HG02642 (cell line): ENCODE measurements around the gene RNU1-3.
"Not testable (repeated sequence)": the region's sequence is repeated elsewhere in the genome, so short reads cannot be mapped to it uniquely, and the experiment has no call there.

Experiments
- ATAC-seq: cut with Tn5 transposase; IDR thresholded peaks from one replicate; pipeline ENCODE4 v1.9.1; 2021; ENCODE audit warnings: mild to moderate bottlenecking; ENCODE audit not compliant: unreplicated experiment, poor library complexity

The RNU1-3 gene

GRCh38 chr1:16641159-16641975, 25.4 kb downstream of the RNU1-3 start:
- ATAC-seq: not testable (repeated sequence)

DNA sequence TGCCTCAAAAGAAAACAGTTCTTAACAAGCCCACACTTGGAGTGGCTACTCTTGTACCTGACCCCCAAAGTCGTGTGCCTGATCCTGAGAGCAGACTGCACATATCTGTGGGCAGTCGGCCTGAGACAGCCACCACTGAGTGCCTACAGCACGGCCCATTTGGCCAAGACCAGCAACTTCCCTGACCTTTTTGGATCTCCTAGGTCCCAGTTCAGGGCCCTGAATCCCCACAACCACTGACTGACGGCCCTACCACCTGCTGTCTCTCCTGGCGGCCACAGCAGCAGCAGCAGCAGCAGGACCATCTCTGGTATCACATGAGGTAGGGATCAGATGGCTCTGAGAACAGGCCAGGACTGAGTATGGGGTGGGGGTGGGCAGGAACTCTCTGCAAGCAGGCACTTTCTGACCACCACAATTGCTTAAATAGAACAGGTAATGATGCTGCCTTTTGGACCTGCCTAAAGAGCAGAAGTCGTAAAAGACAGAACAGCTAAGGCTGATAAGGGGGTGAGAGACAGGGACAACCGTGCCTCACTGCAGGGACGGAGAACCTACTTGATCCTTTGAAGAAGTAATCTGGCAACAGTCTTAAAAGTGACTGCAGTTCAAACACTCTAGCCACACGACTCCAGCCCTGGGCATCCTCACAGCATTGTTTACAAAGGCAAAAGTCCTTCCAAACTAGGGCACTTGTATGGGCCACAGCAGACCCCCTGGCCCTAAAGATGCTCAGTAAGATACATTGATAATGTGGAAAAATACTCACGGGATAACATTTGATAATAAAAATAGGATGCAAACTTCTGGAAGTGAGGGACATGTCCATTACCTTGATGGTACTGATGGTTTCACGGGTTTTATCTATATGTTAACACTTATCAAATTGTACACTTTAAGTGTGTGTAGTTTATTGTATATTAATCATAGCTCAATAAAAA, 27.4 kb downstream of the RNU1-3 start:
- ATAC-seq: not testable (repeated sequence)

- not testable (repeated sequence) for ATAC-seq
Observed at GRCh38 chr1:16637941-16638778, 28.6 kb downstream of the RNU1-3 start.

- not testable (repeated sequence) for ATAC-seq
Observed at GRCh38 chr1:16636551-16637195, 30.1 kb downstream of the RNU1-3 start.

- not testable (repeated sequence) for ATAC-seq
Observed at GRCh38 chr1:16635959-16636358, 30.8 kb downstream of the RNU1-3 start.

DNA sequence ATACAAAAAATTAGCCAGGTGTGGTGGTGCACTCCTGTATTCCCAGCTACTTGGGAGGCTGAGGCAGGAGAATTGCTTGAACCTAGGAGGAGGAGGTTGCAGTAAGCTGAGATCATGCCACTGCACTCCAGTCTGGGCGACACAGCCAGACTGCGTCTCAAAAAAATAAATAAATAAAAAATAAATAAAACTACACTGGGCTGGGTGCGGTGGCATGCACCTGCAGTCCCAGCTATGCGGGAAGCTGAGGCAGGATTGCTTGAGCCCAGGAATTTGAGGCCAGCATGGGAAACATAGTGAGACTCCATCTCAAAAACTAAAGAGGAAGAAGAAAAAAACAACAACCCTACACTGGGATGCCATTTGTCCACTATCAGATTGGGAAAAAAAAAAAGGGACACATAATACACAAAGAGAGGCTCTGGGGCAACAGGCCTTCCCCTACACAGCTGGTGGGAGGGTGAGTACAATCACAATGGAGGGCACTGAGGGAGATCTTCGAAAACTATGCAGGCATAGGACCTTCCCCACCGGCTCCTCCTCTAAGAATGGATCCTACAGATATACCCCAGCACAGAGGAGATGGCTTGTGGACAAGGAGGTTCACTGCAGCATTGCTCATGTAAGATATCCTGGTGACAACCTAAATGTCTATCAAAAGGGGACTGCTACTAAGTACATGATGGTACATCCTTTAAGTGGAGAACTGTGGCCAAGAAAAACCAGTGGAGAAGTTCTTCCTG, 33.0 kb downstream of the RNU1-3 start:
- not testable (repeated sequence) for ATAC-seq

- not testable (repeated sequence) for ATAC-seq
Observed at GRCh38 chr1:16632044-16632850, 34.5 kb downstream of the RNU1-3 start.

DNA sequence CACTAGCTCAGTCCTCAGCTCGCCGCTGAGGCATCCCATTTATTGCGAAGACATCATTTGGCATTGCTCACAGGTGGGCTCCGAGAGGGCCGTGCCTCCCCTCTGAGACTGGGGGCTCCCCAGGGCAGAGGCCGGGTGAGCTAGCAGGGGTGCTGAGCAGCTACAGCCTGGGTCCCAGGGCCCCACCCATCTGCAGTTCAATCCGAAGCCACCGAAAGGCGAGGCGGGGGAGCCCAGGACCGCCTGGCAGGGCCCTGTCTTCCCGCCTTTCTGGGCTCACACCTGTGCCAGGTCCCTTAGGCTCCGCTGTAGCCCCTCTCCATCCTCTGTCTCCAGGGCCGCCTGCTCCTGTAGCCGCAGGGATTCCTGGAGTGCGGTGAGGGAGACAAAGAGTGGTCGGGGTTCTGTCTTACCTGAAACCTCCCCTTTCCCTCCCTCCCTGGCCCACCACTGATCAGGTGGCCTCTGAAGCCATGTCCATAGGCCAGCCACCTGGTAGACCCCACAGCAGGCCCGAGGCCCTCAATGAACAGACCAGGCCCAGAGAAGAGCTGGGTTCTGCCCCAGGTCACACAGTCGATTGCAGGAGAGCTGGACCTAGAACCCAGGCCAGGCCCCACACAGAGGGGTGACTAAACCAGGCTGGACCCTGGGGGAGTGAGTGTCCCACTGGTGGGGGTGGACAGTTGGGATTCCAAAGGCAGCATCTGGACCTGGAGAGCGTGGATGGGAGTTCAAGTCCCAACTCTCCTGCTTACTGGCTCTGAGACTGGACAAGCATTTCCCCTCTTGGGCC, 35.3 kb downstream of the RNU1-3 start:
- no peak for ATAC-seq

GRCh38 chr1:16630661-16631247, 36.0 kb downstream of the RNU1-3 start:
- ATAC-seq: no peak

GRCh38 chr1:16629916-16630530, 36.7 kb downstream of the RNU1-3 start:
- ATAC-seq: not testable (repeated sequence)

- ATAC-seq: no peak
Observed at GRCh38 chr1:16628361-16629111, 38.2 kb downstream of the RNU1-3 start.

- not testable (repeated sequence) for ATAC-seq
Observed at GRCh38 chr1:16626409-16626983, 40.3 kb downstream of the RNU1-3 start.

DNA sequence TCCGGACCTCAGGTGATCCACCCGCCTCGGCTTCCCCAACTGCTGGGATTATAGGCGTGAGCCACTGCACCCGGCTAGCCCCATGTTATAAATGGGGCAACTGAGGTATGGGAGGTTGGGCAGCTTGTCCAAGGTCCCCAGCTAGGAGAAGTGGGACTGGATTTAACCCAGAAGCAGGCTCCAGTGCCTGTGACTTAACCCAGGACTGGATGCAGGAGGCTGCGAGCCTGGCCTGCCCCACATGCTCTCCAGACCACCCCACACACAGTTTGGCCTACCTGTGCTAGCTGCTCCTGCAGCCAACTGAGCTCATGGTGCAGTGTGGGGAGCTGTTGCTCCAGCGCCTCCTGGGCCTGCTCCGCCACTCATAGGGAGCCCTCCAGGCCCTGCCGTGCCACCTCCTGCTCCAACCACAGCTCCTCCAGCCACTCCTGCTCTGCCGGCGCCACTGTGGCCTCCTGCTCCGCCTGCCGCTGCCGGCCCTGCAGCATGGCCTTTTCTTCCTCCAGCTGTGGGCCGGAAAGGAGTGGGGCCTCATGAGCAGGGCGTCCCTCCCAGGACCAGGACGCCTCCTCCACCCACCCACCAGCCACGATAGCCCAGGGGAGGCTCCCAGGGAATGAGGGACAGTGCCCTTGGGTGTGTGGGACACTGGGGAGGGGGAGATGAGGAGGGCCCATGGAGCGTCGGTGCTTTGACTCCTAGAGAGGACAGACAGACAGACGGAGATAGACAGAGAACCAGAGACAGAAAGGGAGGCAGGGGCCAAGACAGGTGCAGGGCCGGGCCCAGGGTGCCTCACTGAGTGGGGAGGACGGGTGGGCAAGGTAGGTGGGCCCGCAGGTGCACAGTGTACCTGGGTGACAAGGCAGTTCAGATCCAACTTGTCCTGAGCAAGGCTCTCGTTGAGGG, 41.0 kb downstream of the RNU1-3 start:
- no peak for ATAC-seq
